Stimulated activated CD4-positive, alpha-beta T cell treated with anti-CD3 and anti-CD28 coated beads, Interleukin-4, amount 100 ng/mL, for 24 hours (primary cell): ENCODE data around the gene SCIN.
"Not testable (repeated sequence)": the region's sequence is repeated elsewhere in the genome, so short reads cannot be mapped to it uniquely, and the experiment has no call there.

Source experiments
- DNase-seq: peaks from one replicate; pipeline ENCODE4 v3.0.0-alpha.2; 2020

The SCIN gene

GRCh38 chr7:12570534-12571461 is at the start of gene SCIN:
Gene SCIN (plus strand): TSS chr7:12570720. CDS start chr7:12570787, 67 bp downstream.
- no peak for DNase-seq

- DNase-seq: no peak
Observed at GRCh38 chr7:12524794-12525386, 45.6 kb upstream of the SCIN start.

GRCh38 chr7:12526693-12527092 is 43.8 kb upstream of the SCIN start:
- not testable (repeated sequence) for DNase-seq

- not testable (repeated sequence) for DNase-seq
Observed at GRCh38 chr7:12527670-12528069, 42.9 kb upstream of the SCIN start.

GRCh38 chr7:12529971-12530710 is 40.4 kb upstream of the SCIN start:
- no peak for DNase-seq

- DNase-seq: no peak
Observed at GRCh38 chr7:12531784-12532183, 38.7 kb upstream of the SCIN start.

GRCh38 chr7:12534046-12534445 is 36.5 kb upstream of the SCIN start:
- DNase-seq: no peak

- DNase-seq: no peak
Observed at GRCh38 chr7:12539681-12540080, 30.8 kb upstream of the SCIN start.

GRCh38 chr7:12540850-12541249 is 29.7 kb upstream of the SCIN start:
- DNase-seq: no peak

GRCh38 chr7:12543586-12543985 is 26.9 kb upstream of the SCIN start:
- no peak for DNase-seq

GRCh38 chr7:12549106-12549505 is 21.4 kb upstream of the SCIN start:
- no peak for DNase-seq

GRCh38 chr7:12550956-12551355 is 19.6 kb upstream of the SCIN start:
- no peak for DNase-seq

- DNase-seq: no peak
Observed at GRCh38 chr7:12552876-12553275, 17.6 kb upstream of the SCIN start.

- DNase-seq: no peak
Observed at GRCh38 chr7:12553416-12553815, 17.1 kb upstream of the SCIN start.

- no peak for DNase-seq
Observed at GRCh38 chr7:12554351-12554750, 16.2 kb upstream of the SCIN start.

GRCh38 chr7:12554872-12555271 is 15.6 kb upstream of the SCIN start:
- DNase-seq: no peak

GRCh38 chr7:12555695-12556094 is 14.8 kb upstream of the SCIN start:
- DNase-seq: not testable (repeated sequence)

- not testable (repeated sequence) for DNase-seq
Observed at GRCh38 chr7:12556139-12556792, 14.3 kb upstream of the SCIN start.

- no peak for DNase-seq
Observed at GRCh38 chr7:12557282-12557681, 13.2 kb upstream of the SCIN start.

GRCh38 chr7:12564996-12565764 is 5.3 kb upstream of the SCIN start:
- DNase-seq: no peak

- DNase-seq: no peak
Observed at GRCh38 chr7:12565873-12566272, 4.6 kb upstream of the SCIN start.

GRCh38 chr7:12567015-12567414 is 3.5 kb upstream of the SCIN start:
- DNase-seq: no peak
